CD4-positive, alpha-beta T cell (primary cell): ENCODE results near the gene CLRN3. TPM values are rescaled to one million over a fixed set of nuclear protein-coding genes. Genes with fewer than 3 reads are reported as not detected.

Experiments
- ATAC-seq: fragments of 200-7000 bp; cut with Tn5 transposase; one replicate; pipeline ENCODE4 v1.10.0; 2022; ENCODE audit warnings: mild to moderate bottlenecking; ENCODE audit not compliant: poor library complexity
- CTCF ChIA-PET: fragments of 350-600 bp; sonication (Branson Sonifier 250); formaldehyde crosslinking; loops from one replicate; lab custom pipeline; 2021; ENCODE audit warnings: antibody characterized with exemption, inconsistent platforms; lab: Charles Lee
- POLR2A ChIA-PET: fragments of 350-600 bp; sonication (Branson Sonifier 250); formaldehyde crosslinking; loops from one replicate; lab custom pipeline; 2021; ENCODE audit warnings: antibody characterized with exemption, inconsistent platforms; lab: Charles Lee
- DNase-seq, 14 experiments: peaks; one replicate each; pipeline ENCODE4 v3.0.0-alpha.2; 2013 to 2020; ENCODE audit warnings: mixed read lengths in 2 of 14
- H3K27ac ChIP-seq, 2 donors: one replicate each; pipeline versions ENCODE4 v1.5.1 to v1.7.0; 2013; ENCODE audit warnings: low read length in 2 of 2, low read depth in 1 of 2, mild to moderate bottlenecking in 1 of 2
- H3K27me3 ChIP-seq, 2 experiments: 1 replicate in 1 of 2; 2 replicates in 1 of 2; pipeline versions ENCODE4 v1.6.1 to v1.7.0; 2013; ENCODE audit warnings: low read length in 2 of 2, control low read depth in 1 of 2, mild to moderate bottlenecking in 1 of 2, moderate library complexity in 1 of 2; ENCODE audit not compliant: insufficient read depth in 2 of 2, control insufficient read depth in 1 of 2
- H3K36me3 ChIP-seq: one replicate; pipeline ENCODE4 v1.6.1; 2013; ENCODE audit warnings: low read length, control low read depth; ENCODE audit not compliant: insufficient read depth
- H3K4me1 ChIP-seq: one replicate; pipeline ENCODE4 v1.6.1; 2013; ENCODE audit warnings: low read length, control low read depth; ENCODE audit not compliant: insufficient read depth
- H3K4me3 ChIP-seq: one replicate; pipeline ENCODE4 v1.5.1; 2013; ENCODE audit warnings: mild to moderate bottlenecking, low read length, moderate library complexity
- H3K9me3 ChIP-seq, 2 experiments: 1 replicate in 1 of 2; 2 replicates in 1 of 2; pipeline versions ENCODE4 v1.6.1 to v1.7.0; 2013; ENCODE audit warnings: low read length in 2 of 2, mild to moderate bottlenecking in 2 of 2, control low read depth in 1 of 2, moderate library complexity in 1 of 2; ENCODE audit not compliant: control insufficient read depth in 1 of 2, insufficient read depth in 1 of 2
- H3K27ac Mint-ChIP-seq: one replicate; pipeline ENCODE4 v1.8.0; 2020; ENCODE audit warnings: mixed read lengths
- H3K27me3 Mint-ChIP-seq: one replicate; pipeline ENCODE4 v1.8.0; 2021; ENCODE audit warnings: mixed read lengths
- H3K36me3 Mint-ChIP-seq: one replicate; pipeline ENCODE4 v1.8.0; 2021; ENCODE audit warnings: low read depth, mixed read lengths
- H3K4me1 Mint-ChIP-seq: one replicate; pipeline ENCODE4 v1.8.0; 2021; ENCODE audit warnings: low read depth, mixed read lengths
- H3K4me3 Mint-ChIP-seq: one replicate; pipeline ENCODE4 v1.8.0; 2020; ENCODE audit warnings: mild to moderate bottlenecking, mixed read lengths
- H3K9me3 Mint-ChIP-seq: one replicate; pipeline ENCODE4 v1.8.0; 2020; ENCODE audit warnings: mixed read lengths
- CTCF ChIP-seq: fragments of 200-600 bp; IDR thresholded peaks from one replicate; pipeline ENCODE4 v1.8.0; 2022; ENCODE audit warnings: antibody characterized with exemption, mild to moderate bottlenecking
- intact Hi-C, 2 experiments: fragments of 100-400 bp; cut with DNase I in 1 of 2; cut with micrococcal nuclease in 1 of 2; formaldehyde crosslinking; loops; one replicate each; pipeline versions ENCODE4 v1.15.1 to v1.9.0; 2023 to 2025; cut with DNase I, micrococcal nuclease
- total RNA-seq, 174 experiments: library from RNA in 2 of 174; stranded (reverse) in 2 of 174; gene quantifications; one replicate each; pipeline ENCODE4 v1.2.3 and lab custom pipeline; 2021 to 2026

CLRN3 gene
- total RNA-seq, 2 experiments from 2014 or later = not detected

GRCh38 chr10:127880557-127880956 lies 12.2 kb downstream of the CLRN3 start:
- DNase-seq = peak in 3 of 14 experiments; percentile 28 to 37 (median 36)
- ChIA-PET POLR2A (no interaction called here), CTCF (no interaction called here)
- H3K4me1 Mint-ChIP-seq = peaks cover 15% of the 10 kb centered on the region
- intact Hi-C loops = no loop called here
- no peak overlapping the region for H3K4me3 Mint-ChIP-seq
- H3K27ac ChIP-seq = no peak overlapping the region
- ATAC-seq = no peak
- H3K36me3 ChIP-seq = no peaks in the 10 kb centered on the region
- no peaks in the 10 kb centered on the region for H3K36me3 Mint-ChIP-seq
- H3K9me3 ChIP-seq = no peaks in the 10 kb centered on the region
- no peaks in the 10 kb centered on the region for H3K27me3 ChIP-seq
- TF ChIP-seq CTCF = no peak
- H3K9me3 Mint-ChIP-seq = no peaks in the 10 kb centered on the region
- no peak overlapping the region for H3K4me3 ChIP-seq
- H3K27me3 Mint-ChIP-seq = no peaks in the 10 kb centered on the region
- H3K27ac Mint-ChIP-seq = peak overlapping the region; percentile 20
- H3K4me1 ChIP-seq = peaks cover 15% of the 10 kb centered on the region

- POLR2A ChIA-PET = no interaction called here
- ATAC-seq = no peak
- CTCF ChIA-PET = no interaction called here
Observed at GRCh38 chr10:127878475-127879055, 14.2 kb downstream of the CLRN3 start.

GRCh38 chr10:127877699-127878098 lies 15.0 kb downstream of the CLRN3 start:
- ATAC-seq = no peak
- DNase-seq = no peak
- no peaks in the 10 kb centered on the region for H3K9me3 Mint-ChIP-seq
- CTCF ChIA-PET = no interaction called here
- POLR2A ChIA-PET = no interaction called here
- Histone ChIP-seq H3K9me3 (no peaks in the 10 kb centered on the region), H3K27ac (no peak overlapping the region), H3K4me3 (no peak overlapping the region), H3K27me3 (no peaks in the 10 kb centered on the region), H3K36me3 (no peaks in the 10 kb centered on the region), H3K4me1 (peaks cover 15% of the 10 kb centered on the region)
- H3K4me3 Mint-ChIP-seq = no peak overlapping the region
- TF ChIP-seq CTCF = no peak
- H3K27me3 Mint-ChIP-seq = peaks cover 8% of the 10 kb centered on the region
- intact Hi-C loops = no loop called here
- peaks cover 15% of the 10 kb centered on the region for H3K4me1 Mint-ChIP-seq
- no peaks in the 10 kb centered on the region for H3K36me3 Mint-ChIP-seq
- no peak overlapping the region for H3K27ac Mint-ChIP-seq

More at GRCh38 chr10:127878475-127879055, 14.2 kb downstream of the CLRN3 start:
- Mint-ChIP-seq H3K4me1 (peaks cover 15% of the 10 kb centered on the region), H3K9me3 (no peaks in the 10 kb centered on the region), H3K36me3 (no peaks in the 10 kb centered on the region), H3K27me3 (peaks cover 6% of the 10 kb centered on the region), H3K4me3 (no peak overlapping the region), H3K27ac (no peak overlapping the region)
- Histone ChIP-seq H3K27me3 (no peaks in the 10 kb centered on the region), H3K27ac (no peak overlapping the region), H3K36me3 (no peaks in the 10 kb centered on the region), H3K9me3 (no peaks in the 10 kb centered on the region), H3K4me1 (peaks cover 15% of the 10 kb centered on the region), H3K4me3 (no peak overlapping the region)
- intact Hi-C loops = no loop called here
- no peak for TF ChIP-seq CTCF
- DNase-seq = peak in 2 of 14 experiments; percentile 31 to 34
